ENCODE results near the gene ENOX1. TPM values are rescaled to one million over a fixed set of nuclear protein-coding genes. Genes with fewer than 3 reads are reported as not detected.
A peak's percentile ranks its signal among the peaks of the same experiment; 100 is the strongest.

The ENOX1 gene
- total and polyA plus RNA-seq, 2 donors = 4.0 to 5.7 TPM

- DNase-seq (ENCODE audit: low read depth in 6 of 9, low spot score in 9 of 9) = peak in 2 of 9 donors; percentile 7 to 20
- Histone ChIP-seq H3K27ac (ENCODE audit: low read depth in 1 of 2, low read length in 1 of 2) (no peak overlapping the region), H3K27me3 (ENCODE audit: control insufficient read depth in 2 of 2, insufficient read depth in 1 of 2, low read length in 1 of 2) (no peaks in the 10 kb centered on the region), H3K9me3 (ENCODE audit: control insufficient read depth in 2 of 2, insufficient read depth in 1 of 2, low read length in 1 of 2) (no peaks in the 10 kb centered on the region), H3K36me3 (ENCODE audit: control insufficient read depth in 2 of 2, insufficient read depth in 2 of 2, low read length in 1 of 2) (no peaks in the 10 kb centered on the region), H3K4me3 (ENCODE audit: low read length in 2 of 2) (no peak overlapping the region), H3K4me1 (ENCODE audit: control insufficient read depth in 2 of 2, insufficient read depth in 2 of 2, low read length in 2 of 2) (no peaks in the 10 kb centered on the region)
- 46% methylated on average over 4 of the region's 4 CpGs for WGBS
These were observed 385.4 kb downstream of the ENOX1 start for GRCh38 chr13:43401361-43401760.

- Histone ChIP-seq H3K4me3 (ENCODE audit: low read length in 2 of 2) (no peak overlapping the region), H3K36me3 (ENCODE audit: control insufficient read depth in 2 of 2, insufficient read depth in 2 of 2, low read length in 1 of 2) (no peaks in the 10 kb centered on the region), H3K27me3 (ENCODE audit: control insufficient read depth in 2 of 2, insufficient read depth in 1 of 2, low read length in 1 of 2) (no peaks in the 10 kb centered on the region), H3K9me3 (ENCODE audit: control insufficient read depth in 2 of 2, insufficient read depth in 1 of 2, low read length in 1 of 2) (no peaks in the 10 kb centered on the region), H3K27ac (ENCODE audit: low read depth in 1 of 2, low read length in 1 of 2) (no peak overlapping the region), H3K4me1 (ENCODE audit: control insufficient read depth in 2 of 2, insufficient read depth in 2 of 2, low read length in 2 of 2) (no peaks in the 10 kb centered on the region)
- no peak for DNase-seq (ENCODE audit: low read depth in 6 of 9, low spot score in 9 of 9)
- WGBS = 90% methylated on average over 3 of the region's 3 CpGs
These were observed 389.7 kb downstream of the ENOX1 start for GRCh38 chr13:43397111-43397510.

DNA sequence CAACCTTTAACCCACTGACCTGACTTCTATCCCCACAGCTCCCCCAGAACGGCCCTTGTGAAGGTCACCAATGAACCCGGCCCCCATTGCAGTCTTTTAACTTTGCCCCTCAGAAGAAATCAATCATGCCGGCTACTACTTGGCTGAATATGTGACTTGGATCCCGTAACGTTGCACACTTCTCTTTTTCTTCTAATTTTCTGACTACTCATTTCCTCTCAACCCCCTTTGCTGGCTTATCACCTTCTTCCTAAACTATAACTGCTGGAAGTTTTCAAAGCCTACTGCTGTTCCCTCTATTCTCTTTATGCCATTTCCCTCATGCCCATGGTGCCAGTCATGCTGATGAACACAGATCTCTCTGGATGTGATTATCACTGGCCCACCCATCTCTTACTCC is 395.7 kb downstream of the ENOX1 start:
- no peaks in the 10 kb centered on the region for H3K4me1 ChIP-seq (ENCODE audit: control insufficient read depth in 2 of 2, insufficient read depth in 2 of 2, low read length in 2 of 2)
- H3K9me3 ChIP-seq (ENCODE audit: control insufficient read depth in 2 of 2, insufficient read depth in 1 of 2, low read length in 1 of 2) = no peaks in the 10 kb centered on the region
- H3K4me3 ChIP-seq (ENCODE audit: low read length in 2 of 2) = no peak overlapping the region
- no peaks in the 10 kb centered on the region for H3K36me3 ChIP-seq (ENCODE audit: control insufficient read depth in 2 of 2, insufficient read depth in 2 of 2, low read length in 1 of 2)
- H3K27ac ChIP-seq (ENCODE audit: low read depth in 1 of 2, low read length in 1 of 2) = no peak overlapping the region
- 21% methylated on average over 5 of the region's 5 CpGs for WGBS
- no peaks in the 10 kb centered on the region for H3K27me3 ChIP-seq (ENCODE audit: control insufficient read depth in 2 of 2, insufficient read depth in 1 of 2, low read length in 1 of 2)
- no peak for DNase-seq (ENCODE audit: low read depth in 6 of 9, low spot score in 9 of 9)

DNA sequence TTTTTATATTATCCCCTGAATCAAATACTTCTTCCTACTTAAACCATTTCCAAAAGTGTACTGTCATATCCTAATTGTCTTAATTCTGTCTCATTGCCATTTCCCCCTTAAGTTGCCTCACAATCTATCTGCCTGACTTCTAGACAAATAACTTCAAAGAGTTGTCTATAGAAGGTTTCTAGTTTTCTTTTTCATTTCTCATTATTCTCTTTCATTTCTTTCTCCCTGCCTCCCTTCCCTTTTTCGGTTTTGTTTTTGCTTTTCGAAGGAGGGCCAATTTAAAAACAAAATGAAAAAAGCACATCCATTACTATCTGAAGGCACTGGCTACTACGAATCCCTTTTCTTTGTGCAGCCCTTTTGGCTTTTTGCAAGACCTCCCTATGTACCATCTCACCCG is 396.2 kb downstream of the ENOX1 start:
- Histone ChIP-seq H3K27me3 (ENCODE audit: control insufficient read depth in 2 of 2, insufficient read depth in 1 of 2, low read length in 1 of 2) (no peaks in the 10 kb centered on the region), H3K4me1 (ENCODE audit: control insufficient read depth in 2 of 2, insufficient read depth in 2 of 2, low read length in 2 of 2) (no peaks in the 10 kb centered on the region), H3K27ac (ENCODE audit: low read depth in 1 of 2, low read length in 1 of 2) (no peak overlapping the region), H3K4me3 (ENCODE audit: low read length in 2 of 2) (no peak overlapping the region), H3K36me3 (ENCODE audit: control insufficient read depth in 2 of 2, insufficient read depth in 2 of 2, low read length in 1 of 2) (no peaks in the 10 kb centered on the region), H3K9me3 (ENCODE audit: control insufficient read depth in 2 of 2, insufficient read depth in 1 of 2, low read length in 1 of 2) (no peaks in the 10 kb centered on the region)
- WGBS = 46% methylated on average over 4 of the region's 4 CpGs
- DNase-seq (ENCODE audit: low read depth in 6 of 9, low spot score in 9 of 9) = no peak

GRCh38 chr13:43389983-43390382 is 396.8 kb downstream of the ENOX1 start:
- no peak overlapping the region for H3K27ac ChIP-seq (ENCODE audit: low read depth in 1 of 2, low read length in 1 of 2)
- DNase-seq (ENCODE audit: low read depth in 6 of 9, low spot score in 9 of 9) = no peak
- WGBS = 95% methylated on average over 4 of the region's 4 CpGs
- no peak overlapping the region for H3K4me3 ChIP-seq (ENCODE audit: low read length in 2 of 2)
- no peaks in the 10 kb centered on the region for H3K4me1 ChIP-seq (ENCODE audit: control insufficient read depth in 2 of 2, insufficient read depth in 2 of 2, low read length in 2 of 2)
- H3K27me3 ChIP-seq (ENCODE audit: control insufficient read depth in 2 of 2, insufficient read depth in 1 of 2, low read length in 1 of 2) = no peaks in the 10 kb centered on the region
- no peaks in the 10 kb centered on the region for H3K36me3 ChIP-seq (ENCODE audit: control insufficient read depth in 2 of 2, insufficient read depth in 2 of 2, low read length in 1 of 2)
- no peaks in the 10 kb centered on the region for H3K9me3 ChIP-seq (ENCODE audit: control insufficient read depth in 2 of 2, insufficient read depth in 1 of 2, low read length in 1 of 2)

GRCh38 chr13:43389573-43389972 is 397.2 kb downstream of the ENOX1 start:
- H3K27ac ChIP-seq (ENCODE audit: low read depth in 1 of 2, low read length in 1 of 2) = no peak overlapping the region
- WGBS = 97% methylated on average over 1 of the region's 1 CpG

DNA sequence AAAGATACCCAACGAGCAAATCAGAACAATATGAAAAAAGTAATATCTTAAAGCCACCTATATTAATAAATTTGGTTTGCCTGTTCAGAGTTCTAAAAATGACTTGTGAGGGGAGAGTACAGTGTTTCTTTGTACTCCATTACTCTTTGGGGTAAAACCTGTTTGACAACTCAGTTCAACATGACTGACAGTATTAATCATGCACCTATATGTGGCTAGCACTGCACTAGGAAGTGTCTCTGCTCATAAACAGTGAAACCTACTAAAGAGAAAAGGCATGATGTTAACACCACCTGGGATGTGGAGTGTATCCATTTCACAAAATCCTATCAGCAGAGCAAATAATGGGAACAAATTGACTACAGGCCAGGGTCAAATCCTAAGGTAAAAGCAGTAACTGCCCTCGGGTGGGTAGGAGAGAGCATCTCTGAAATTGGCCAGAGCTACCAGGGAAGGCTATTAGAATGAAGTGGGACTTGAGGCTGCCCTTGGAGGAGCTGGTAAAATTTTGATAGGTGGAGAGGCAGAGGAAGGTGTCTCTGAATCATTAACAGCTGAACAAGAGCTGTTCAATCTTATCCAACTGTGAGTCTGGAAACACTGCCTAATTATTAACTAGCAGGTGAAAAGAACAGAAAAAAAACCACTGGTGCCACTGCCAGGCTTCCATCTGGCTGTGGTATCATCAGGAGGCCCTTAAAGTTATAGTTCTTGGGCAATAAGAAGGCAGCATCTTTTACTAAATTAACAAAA is 398.3 kb downstream of the ENOX1 start:
- H3K36me3 ChIP-seq (ENCODE audit: control insufficient read depth in 2 of 2, insufficient read depth in 2 of 2, low read length in 1 of 2) = no peaks in the 10 kb centered on the region
- H3K27me3 ChIP-seq (ENCODE audit: control insufficient read depth in 2 of 2, insufficient read depth in 1 of 2, low read length in 1 of 2) = no peaks in the 10 kb centered on the region
- no peak for DNase-seq (ENCODE audit: low read depth in 6 of 9, low spot score in 9 of 9)
- 43% methylated on average over 2 of the region's 2 CpGs for WGBS
- H3K4me3 ChIP-seq (ENCODE audit: low read length in 2 of 2) = no peak overlapping the region
- no peaks in the 10 kb centered on the region for H3K9me3 ChIP-seq (ENCODE audit: control insufficient read depth in 2 of 2, insufficient read depth in 1 of 2, low read length in 1 of 2)
- no peak overlapping the region for H3K27ac ChIP-seq (ENCODE audit: low read depth in 1 of 2, low read length in 1 of 2)
- H3K4me1 ChIP-seq (ENCODE audit: control insufficient read depth in 2 of 2, insufficient read depth in 2 of 2, low read length in 2 of 2) = no peaks in the 10 kb centered on the region

More at GRCh38 chr13:43389573-43389972, 397.2 kb downstream of the ENOX1 start:
- Histone ChIP-seq H3K9me3 (ENCODE audit: control insufficient read depth in 2 of 2, insufficient read depth in 1 of 2, low read length in 1 of 2) (no peaks in the 10 kb centered on the region), H3K27me3 (ENCODE audit: control insufficient read depth in 2 of 2, insufficient read depth in 1 of 2, low read length in 1 of 2) (no peaks in the 10 kb centered on the region), H3K4me3 (ENCODE audit: low read length in 2 of 2) (no peak overlapping the region), H3K36me3 (ENCODE audit: control insufficient read depth in 2 of 2, insufficient read depth in 2 of 2, low read length in 1 of 2) (no peaks in the 10 kb centered on the region), H3K4me1 (ENCODE audit: control insufficient read depth in 2 of 2, insufficient read depth in 2 of 2, low read length in 2 of 2) (no peaks in the 10 kb centered on the region)
- DNase-seq (ENCODE audit: low read depth in 6 of 9, low spot score in 9 of 9) = no peak

DNA sequence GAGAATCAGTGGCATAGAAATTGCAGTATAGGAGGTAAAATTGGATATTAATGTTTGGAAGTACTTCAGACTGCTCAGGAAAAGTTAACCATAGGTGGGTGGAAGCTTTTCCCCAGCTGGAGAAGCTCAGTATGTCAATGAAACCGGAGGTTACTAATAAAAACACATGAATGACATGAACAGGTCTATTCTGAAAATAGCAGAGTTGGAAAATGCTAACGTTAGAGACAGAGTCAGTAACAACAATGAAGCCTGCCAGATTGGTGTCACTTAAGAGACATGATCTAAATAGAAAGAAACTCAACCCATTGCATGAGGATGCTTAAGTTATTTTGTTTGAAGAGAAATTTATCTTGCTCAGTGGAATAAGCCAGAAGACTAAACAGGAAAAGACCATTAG is 398.9 kb downstream of the ENOX1 start:
- H3K4me3 ChIP-seq (ENCODE audit: low read length in 2 of 2) = no peak overlapping the region
- WGBS = 88% methylated on average over 2 of the region's 2 CpGs

GRCh38 chr13:43383498-43384165 is 403.1 kb downstream of the ENOX1 start:
- DNase-seq (ENCODE audit: low read depth in 6 of 9, low spot score in 9 of 9) = no peak
- Histone ChIP-seq H3K27me3 (ENCODE audit: control insufficient read depth in 2 of 2, insufficient read depth in 1 of 2, low read length in 1 of 2) (no peaks in the 10 kb centered on the region), H3K36me3 (ENCODE audit: control insufficient read depth in 2 of 2, insufficient read depth in 2 of 2, low read length in 1 of 2) (no peaks in the 10 kb centered on the region), H3K4me3 (ENCODE audit: low read length in 2 of 2) (no peak overlapping the region), H3K27ac (ENCODE audit: low read depth in 1 of 2, low read length in 1 of 2) (no peak overlapping the region), H3K4me1 (ENCODE audit: control insufficient read depth in 2 of 2, insufficient read depth in 2 of 2, low read length in 2 of 2) (no peaks in the 10 kb centered on the region), H3K9me3 (ENCODE audit: control insufficient read depth in 2 of 2, insufficient read depth in 1 of 2, low read length in 1 of 2) (no peaks in the 10 kb centered on the region)
- 96% methylated on average over 5 of the region's 5 CpGs for WGBS

More for the DNA sequence above, 398.9 kb downstream of the ENOX1 start:
- Histone ChIP-seq H3K27ac (ENCODE audit: low read depth in 1 of 2, low read length in 1 of 2) (no peak overlapping the region), H3K4me1 (ENCODE audit: control insufficient read depth in 2 of 2, insufficient read depth in 2 of 2, low read length in 2 of 2) (no peaks in the 10 kb centered on the region), H3K9me3 (ENCODE audit: control insufficient read depth in 2 of 2, insufficient read depth in 1 of 2, low read length in 1 of 2) (no peaks in the 10 kb centered on the region), H3K36me3 (ENCODE audit: control insufficient read depth in 2 of 2, insufficient read depth in 2 of 2, low read length in 1 of 2) (no peaks in the 10 kb centered on the region), H3K27me3 (ENCODE audit: control insufficient read depth in 2 of 2, insufficient read depth in 1 of 2, low read length in 1 of 2) (no peaks in the 10 kb centered on the region)
- DNase-seq (ENCODE audit: low read depth in 6 of 9, low spot score in 9 of 9) = no peak
